ENCODE data around the gene HMCN2.
A peak's percentile ranks its signal among the peaks of the same experiment; 100 is the strongest.

HMCN2 gene

GRCh38 chr9:130351343-130351742 lies 85.8 kb downstream of the HMCN2 start:
- DNase-seq: no peak

DNA sequence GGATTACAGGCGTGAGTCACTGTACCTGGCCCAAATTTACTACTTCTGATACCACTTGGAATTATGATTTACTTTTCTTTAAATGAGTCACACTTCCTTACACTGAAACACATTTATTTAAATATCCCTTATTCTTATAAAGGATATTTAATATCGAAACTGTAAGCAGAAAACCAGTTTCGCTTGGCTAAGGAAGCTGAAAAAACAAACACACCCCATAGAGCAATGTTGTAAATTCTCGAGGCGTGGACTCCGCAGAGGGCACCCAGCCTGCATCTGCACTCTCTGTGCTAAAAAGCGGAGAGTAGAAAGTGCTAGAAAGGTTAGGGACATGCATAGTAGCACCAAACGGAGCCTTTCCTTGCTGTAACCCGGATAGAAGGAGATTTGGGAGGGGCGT lies 86.5 kb downstream of the HMCN2 start:
- no peak for DNase-seq

GRCh38 chr9:130352586-130353285 lies 87.2 kb downstream of the HMCN2 start:
- no peak for DNase-seq

DNA sequence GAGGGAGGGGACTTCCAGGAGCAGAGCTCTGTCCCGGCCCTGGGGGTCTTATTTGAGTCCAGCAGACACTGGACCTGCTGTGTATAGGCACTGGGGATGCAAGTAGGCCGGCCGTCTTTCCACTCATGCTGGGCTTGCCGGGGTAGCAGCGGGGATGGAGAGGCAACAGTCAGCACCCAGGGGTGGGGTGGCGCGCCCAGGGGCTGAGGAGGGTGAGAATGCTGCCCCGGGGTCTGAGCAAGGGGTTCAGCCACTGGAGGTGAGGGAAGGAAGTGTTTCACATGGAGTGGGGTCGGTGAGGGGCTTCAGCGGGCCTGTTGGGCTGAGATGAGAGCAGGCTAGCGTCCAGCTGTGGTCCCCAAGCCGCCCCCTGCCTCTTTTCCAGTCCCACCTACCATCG lies 88.8 kb downstream of the HMCN2 start:
- no peak for DNase-seq

- no peak for DNase-seq
These were observed 89.2 kb downstream of the HMCN2 start for GRCh38 chr9:130354806-130355205.

- DNase-seq: no peak
These were observed 90.5 kb downstream of the HMCN2 start for GRCh38 chr9:130356033-130356432.

GRCh38 chr9:130356877-130357584 lies 91.5 kb downstream of the HMCN2 start:
- no peak for DNase-seq

DNA sequence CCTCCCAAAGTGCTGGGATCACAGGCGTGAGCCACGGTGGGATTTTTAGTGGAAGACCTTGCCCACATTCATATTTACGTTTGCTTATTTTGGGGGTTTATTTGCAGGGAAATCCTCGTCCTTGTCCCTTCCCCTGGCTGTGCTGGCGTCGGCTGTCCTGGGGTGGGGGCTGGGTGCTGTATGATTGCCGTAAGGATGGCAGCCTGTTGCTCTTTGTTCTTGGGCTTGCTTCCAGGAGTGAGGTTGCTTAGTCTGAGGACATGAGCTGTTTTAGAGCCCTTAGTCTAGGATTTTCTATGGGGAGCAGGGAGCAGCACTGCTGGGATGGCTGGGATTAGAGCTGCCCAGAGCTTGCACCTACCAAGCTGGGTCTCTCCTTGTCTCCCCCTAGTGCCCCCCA lies 93.4 kb downstream of the HMCN2 start:
- no peak for DNase-seq

- no peak for DNase-seq
These were observed 94.3 kb downstream of the HMCN2 start for GRCh38 chr9:130359819-130360218.

- DNase-seq: no peak
These were observed 95.1 kb downstream of the HMCN2 start for GRCh38 chr9:130360672-130361071.

DNA sequence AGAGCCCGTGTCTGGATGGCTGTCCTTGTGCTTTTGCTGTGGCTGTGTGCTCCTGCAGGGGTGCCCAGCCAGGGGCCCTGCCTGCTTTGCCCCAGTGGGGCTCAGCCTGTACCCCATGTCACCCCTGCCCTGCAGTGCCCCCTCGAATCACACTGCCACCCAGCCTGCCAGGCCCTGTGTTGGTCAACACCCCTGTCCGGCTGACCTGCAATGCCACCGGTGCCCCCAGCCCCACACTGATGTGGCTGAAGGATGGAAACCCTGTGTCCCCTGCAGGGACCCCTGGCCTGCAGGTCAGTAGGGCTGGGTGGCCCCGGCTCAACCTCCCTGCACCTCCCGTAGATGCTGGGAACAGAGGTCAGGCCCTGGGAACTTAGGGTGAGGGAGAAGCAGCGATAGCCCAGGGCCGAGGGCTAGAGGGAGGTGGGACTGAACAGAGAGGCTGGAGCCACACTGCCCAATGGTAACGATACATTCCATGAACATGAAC lies 96.4 kb downstream of the HMCN2 start:
- DNase-seq: no peak

DNA sequence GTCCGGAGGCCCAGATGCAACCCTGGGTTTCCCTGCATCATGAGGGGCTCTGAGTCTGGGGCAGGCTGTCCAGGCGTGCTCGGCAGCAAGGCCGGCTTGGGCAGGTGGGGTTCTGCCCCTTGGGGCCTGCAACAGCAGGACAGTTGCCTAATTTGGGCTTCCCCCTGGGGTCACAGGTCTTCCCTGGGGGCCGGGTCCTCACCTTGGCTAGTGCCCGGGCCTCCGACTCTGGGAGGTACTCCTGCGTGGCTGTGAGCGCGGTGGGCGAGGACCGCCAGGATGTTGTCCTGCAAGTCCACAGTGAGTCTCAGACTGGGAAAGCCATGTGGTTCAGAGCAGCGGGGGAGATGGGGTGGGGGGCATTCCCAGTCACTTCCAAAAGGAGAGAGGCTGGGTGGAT lies 97.1 kb downstream of the HMCN2 start:
- no peak for DNase-seq

- DNase-seq: no peak
These were observed 98.3 kb downstream of the HMCN2 start for GRCh38 chr9:130363755-130364404.

DNA sequence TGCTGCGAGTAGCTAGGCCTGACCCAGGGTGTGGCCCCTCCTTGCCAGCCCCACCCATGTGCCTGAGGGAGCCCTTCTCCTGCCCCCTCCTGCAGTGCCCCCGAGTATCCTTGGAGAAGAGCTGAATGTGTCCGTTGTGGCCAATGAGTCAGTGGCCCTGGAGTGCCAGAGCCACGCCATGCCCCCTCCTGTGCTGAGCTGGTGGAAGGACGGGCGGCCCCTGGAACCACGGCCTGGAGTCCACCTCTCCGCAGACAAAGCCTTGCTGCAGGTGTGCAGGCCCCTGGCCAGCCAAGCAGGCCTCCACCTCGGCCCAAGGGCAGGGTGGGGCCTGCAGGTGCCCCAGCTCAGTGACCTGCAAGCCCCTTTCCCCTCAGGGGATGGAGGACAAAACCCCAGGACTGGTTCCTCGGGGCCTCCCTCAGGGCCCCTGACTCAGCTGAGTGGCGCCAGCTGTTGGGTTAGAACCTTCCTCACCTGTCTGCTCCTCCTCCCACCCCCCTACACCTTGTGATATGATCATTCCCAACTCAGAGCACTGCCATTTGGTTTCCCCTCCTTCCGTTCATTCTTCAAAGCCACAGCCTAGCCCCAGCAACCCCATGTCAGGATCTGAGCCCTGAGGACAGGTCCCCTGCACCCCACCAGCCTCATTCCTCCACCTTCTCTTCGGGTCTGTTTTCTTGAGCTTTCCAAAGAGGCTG lies 99.2 kb downstream of the HMCN2 start:
- DNase-seq: peak; percentile 38

DNA sequence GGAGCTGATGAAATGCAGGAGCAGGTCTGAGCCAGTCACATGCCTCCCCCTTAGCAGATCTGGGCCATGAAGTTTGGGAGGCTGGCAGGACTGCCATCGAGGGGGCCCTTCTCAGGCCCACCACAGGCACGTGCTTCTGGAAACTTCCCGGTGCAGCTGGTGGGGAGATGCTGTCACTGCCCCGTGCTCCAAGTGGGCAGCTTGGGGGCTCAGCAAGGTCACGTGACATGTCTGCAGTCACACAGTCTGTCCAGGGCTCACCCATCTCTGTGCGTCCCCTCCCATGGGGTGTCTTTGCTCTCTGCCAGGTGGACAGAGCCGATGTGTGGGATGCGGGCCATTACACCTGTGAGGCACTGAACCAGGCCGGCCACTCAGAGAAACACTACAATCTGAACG lies 99.8 kb downstream of the HMCN2 start:
- DNase-seq: no peak

GRCh38 chr9:130366072-130366471 lies 100.5 kb downstream of the HMCN2 start:
- DNase-seq: no peak

DNA sequence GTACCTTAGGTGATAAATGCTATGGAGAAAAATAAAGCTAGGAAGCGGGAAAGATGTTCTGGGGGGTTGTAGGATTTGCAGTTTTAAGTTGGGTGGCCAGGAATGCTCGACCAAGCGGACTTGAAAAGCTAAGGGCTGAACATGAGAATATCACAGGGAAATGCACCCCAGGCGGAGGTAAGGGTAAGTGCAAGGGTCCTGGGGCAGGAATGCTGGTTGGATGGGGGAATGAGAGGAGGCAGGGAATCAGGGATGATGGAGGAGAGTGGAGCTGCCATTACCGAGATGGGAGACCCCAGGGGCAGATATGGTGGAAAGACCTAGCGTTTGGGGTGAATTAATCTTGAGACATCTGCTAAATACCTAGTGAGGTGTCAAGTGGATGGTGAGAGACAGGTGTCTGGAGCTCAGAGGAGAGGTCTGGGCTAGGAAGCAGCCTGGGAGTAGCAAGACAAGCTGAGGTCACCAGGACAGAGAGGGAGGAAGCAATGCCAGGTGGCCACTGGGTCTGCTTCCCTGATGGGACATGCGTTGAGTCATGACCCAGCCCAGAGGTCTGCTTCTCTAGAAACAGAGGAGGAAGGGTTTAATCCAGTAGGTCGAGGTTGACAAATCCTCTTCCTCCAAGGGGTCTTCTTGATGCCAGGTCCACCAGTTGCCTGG lies 101.5 kb downstream of the HMCN2 start:
- no peak for DNase-seq

DNA sequence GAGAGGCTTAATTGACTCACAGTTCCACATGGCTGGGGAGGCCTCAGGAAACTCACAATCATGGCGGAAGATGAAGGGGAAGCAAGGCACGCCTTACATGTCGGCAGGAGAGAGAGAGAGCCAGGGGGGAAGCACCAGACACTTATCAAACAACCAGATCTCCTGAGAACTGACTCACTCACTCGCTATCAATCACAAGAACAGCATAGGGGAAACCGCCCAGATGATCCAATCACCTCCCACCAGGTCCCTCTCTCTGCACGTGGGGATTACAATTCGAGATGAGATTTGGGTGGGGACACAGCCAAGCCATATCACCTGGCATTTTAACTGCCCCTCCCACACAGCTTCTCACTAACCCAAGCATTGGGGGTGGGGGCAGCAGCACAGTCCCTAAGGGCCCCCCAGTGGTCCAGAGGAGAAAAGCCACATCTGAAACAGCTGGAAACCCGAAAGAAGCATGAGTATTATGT lies 103.1 kb downstream of the HMCN2 start:
- peak; percentile 4 for DNase-seq

DNA sequence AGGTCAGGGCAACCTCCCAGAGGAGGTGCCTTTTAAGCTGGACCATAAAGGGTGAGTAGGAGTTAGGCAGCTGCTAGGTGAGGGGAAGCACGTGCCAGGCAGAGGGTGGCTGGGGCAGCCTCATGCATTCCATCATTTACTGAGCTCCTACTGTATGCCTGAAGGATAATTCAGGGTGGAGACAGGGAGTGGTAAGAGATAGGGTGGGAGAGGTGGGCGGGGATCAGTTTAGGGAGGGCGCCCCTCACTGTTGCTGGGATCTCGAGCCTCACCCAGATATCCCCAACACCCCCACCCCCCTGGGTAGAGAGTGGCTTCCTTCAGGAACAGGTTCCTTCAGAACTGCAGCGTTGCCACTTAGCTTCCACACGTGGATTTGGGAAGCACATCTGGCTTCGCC lies 104.7 kb downstream of the HMCN2 start:
- DNase-seq: no peak

DNA sequence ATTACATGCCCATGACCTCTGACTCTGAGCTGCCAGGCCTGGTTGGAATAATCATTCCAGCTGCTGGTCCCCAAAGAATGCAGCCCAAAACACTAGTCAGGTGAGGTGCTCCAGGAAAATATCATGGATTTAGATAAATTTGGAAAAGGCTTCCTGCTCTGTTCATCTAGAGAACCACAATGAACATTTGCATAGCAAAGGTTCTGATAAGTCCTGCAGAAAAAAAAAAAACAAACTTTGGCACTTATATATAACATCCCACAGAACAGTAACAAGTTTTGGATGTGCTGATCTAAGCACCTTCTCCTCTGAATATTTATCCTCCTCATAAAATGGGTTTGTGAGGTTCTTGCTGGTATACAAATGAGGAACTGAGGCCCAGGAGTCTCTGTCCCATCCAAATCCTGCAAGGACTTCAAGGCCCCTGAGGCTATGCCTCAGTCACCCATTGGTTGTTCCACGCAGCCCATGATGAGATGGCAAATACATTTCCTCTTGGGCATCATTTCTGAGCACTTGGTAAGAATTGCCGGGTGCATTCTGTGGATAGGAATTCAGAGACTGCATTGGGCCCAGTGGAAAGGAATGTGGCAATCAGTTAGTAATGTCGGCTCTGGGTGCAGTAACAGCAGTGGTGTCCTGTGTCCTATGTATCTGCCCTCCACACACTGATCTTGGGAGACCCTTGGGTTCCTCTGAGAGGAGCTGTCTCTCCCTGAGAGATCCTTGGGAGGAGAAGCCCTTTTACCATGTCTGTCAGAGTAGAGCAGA lies 105.8 kb downstream of the HMCN2 start:
- DNase-seq: no peak

DNA sequence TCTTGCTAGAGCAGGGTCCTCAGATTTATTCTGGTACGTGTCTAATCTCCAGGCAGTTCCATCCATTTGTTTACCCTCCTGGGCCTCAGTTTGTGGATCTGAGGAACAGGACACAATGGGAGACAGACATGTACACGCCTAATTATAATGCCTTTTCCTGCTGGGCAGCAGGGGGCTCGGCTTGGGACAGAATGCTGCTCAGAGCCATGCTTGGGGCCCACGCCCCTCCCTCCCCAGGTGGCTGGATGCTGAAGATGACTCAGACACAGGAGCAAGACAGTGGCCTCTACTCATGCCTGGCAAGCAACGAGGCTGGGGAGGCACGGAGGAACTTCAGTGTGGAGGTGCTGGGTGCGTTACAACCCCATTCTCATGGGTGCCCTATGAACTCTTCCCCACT lies 106.5 kb downstream of the HMCN2 start:
- no peak for DNase-seq
